Heart left ventricle (tissue), 13 donors: ENCODE data around the gene BST2.

ENCODE experiments used
- POLR2A ChIP-seq, 2 donors: fragments of 450-650 bp; IDR thresholded peaks; one replicate each; pipeline ENCODE4 v1.6.1; 2017; ENCODE audit warnings: antibody characterized with exemption in 2 of 2, mild to moderate bottlenecking in 2 of 2, moderate library complexity in 2 of 2
- TF ChIP-seq, protein P1 (sequence below), 12 donors: fragments of 200-600 bp; sonication (generic) in 4 of 12; IDR thresholded peaks; one replicate each; pipeline versions ENCODE4 v1.5.0 to v1.8.0; 2018 to 2022; ENCODE audit warnings: antibody characterized with exemption in 12 of 12, mild to moderate bottlenecking in 5 of 12
- donor health status: ischemic (EF 13 %, LVEDD 7.1; RV severe dilation, severe dysfunction).
- donor health status: DM: no; HTN: yes; CAD: no.
- donor health status: DM: no; HTN: no; CAD: no.
- donor health status: ischemic (EF 25% LVEDD 6.9; RV normal size, moderate dysfunction).
- donor health status: ischemic (EF 25% LVEDD 5.7; RV mildly dilated, moderate dysfunction).
- donor health status: ischemic (EF 35%, LVEDD 5.7; RV mildly dilated, moderate dysfunction).
- donor health status: nonischemic (EF 11% LVEDD 7.7; RV severe dilation, severe dysfunction).
- donor health status: DM: yes; HTN: yes; CAD: no.
- donor health status: PGD.
- donor health status: ischemic (EF 29% LVEDD 5.4; RV normal size, mild dysfunction).
- donor health status: nonischemic (EF 23%, LVEDD 6.1; RV moderate dilation, normal function).

- TF ChIP-seq, protein P1, sequence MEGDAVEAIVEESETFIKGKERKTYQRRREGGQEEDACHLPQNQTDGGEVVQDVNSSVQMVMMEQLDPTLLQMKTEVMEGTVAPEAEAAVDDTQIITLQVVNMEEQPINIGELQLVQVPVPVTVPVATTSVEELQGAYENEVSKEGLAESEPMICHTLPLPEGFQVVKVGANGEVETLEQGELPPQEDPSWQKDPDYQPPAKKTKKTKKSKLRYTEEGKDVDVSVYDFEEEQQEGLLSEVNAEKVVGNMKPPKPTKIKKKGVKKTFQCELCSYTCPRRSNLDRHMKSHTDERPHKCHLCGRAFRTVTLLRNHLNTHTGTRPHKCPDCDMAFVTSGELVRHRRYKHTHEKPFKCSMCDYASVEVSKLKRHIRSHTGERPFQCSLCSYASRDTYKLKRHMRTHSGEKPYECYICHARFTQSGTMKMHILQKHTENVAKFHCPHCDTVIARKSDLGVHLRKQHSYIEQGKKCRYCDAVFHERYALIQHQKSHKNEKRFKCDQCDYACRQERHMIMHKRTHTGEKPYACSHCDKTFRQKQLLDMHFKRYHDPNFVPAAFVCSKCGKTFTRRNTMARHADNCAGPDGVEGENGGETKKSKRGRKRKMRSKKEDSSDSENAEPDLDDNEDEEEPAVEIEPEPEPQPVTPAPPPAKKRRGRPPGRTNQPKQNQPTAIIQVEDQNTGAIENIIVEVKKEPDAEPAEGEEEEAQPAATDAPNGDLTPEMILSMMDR (IDR thresholded peaks at IDR 0.05), result no peak
- TF ChIP-seq POLR2A (IDR thresholded peaks at IDR 0.05), result no peak
Observed at GRCh38 chr19:17411801-17412200, 6.4 kb upstream of the BST2 start.
